NCI-H69 (cell line): ENCODE results near the gene CEACAM21.

ENCODE experiments used
- DNase-seq: peaks from one replicate; lab custom pipeline; 2025; lab: John Stamatoyannopoulos, UW

Gene CEACAM21

GRCh38 chr19:41620171-41620570 is 44.2 kb downstream of the CEACAM21 start:
- no peak for DNase-seq

- no peak for DNase-seq
These were observed 45.3 kb downstream of the CEACAM21 start for GRCh38 chr19:41621226-41621625.

- DNase-seq: no peak
These were observed 45.7 kb downstream of the CEACAM21 start for GRCh38 chr19:41621654-41622053.

- DNase-seq: no peak
These were observed 47.4 kb downstream of the CEACAM21 start for GRCh38 chr19:41623360-41623759.

- DNase-seq: no peak
These were observed 48.5 kb downstream of the CEACAM21 start for GRCh38 chr19:41624515-41624914.

GRCh38 chr19:41624937-41625336 is 49.0 kb downstream of the CEACAM21 start:
- no peak for DNase-seq

GRCh38 chr19:41626278-41626677 is 50.3 kb downstream of the CEACAM21 start:
- DNase-seq: no peak

- DNase-seq: no peak
These were observed 50.9 kb downstream of the CEACAM21 start, which contains the start of gene CEACAM4 for GRCh38 chr19:41626877-41627276. TSS of gene CEACAM4 (minus strand) at chr19:41627074. CDS start at chr19:41626963, 111 bp downstream.

- no peak for DNase-seq
These were observed 52.2 kb downstream of the CEACAM21 start for GRCh38 chr19:41627966-41628675.
